Right lobe of liver (tissue), 4 donors: Measurements from ENCODE around the gene OSBPL3.

Experiments
- POLR2A ChIP-seq: fragments of 450-650 bp; IDR thresholded peaks from one replicate; pipeline ENCODE4 v1.6.1; 2017; ENCODE audit warnings: antibody characterized with exemption, mild to moderate bottlenecking
- TF ChIP-seq, protein P1 (sequence below), 4 donors: fragments of 200-600 bp in 3 of 4; fragments of 450-650 bp in 1 of 4; IDR thresholded peaks; one replicate each; pipeline versions ENCODE4 v1.5.1 to v1.8.0; 2016 to 2022; ENCODE audit warnings: antibody characterized with exemption in 4 of 4, mild to moderate bottlenecking in 2 of 4
- donor health status: DM: no; HTN: no; CAD: no.
- donor health status: DM: no; HTN: no; CAD: no.
- donor health status: DM: no; HTN: yes; CAD: no.

DNA sequence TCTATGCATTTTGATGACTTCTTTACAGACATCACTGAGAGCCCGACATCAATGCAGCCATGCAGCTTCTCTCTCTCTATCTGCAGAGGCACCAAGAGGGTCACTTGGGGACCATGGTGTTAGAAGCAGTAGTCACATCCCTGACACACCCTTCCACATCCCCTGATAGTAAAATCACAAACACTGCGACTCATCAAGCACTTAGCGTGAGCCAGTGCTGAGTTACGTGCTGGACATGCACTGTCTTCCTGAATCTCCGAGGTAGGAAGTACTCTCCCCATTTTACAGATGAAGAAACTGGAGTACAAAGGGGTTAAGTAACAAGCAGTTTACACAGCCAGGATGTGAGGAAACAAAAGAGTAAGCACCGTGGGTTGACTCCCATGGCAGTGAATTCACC, 109.2 kb downstream of the OSBPL3 start:
- TF ChIP-seq, protein P1, sequence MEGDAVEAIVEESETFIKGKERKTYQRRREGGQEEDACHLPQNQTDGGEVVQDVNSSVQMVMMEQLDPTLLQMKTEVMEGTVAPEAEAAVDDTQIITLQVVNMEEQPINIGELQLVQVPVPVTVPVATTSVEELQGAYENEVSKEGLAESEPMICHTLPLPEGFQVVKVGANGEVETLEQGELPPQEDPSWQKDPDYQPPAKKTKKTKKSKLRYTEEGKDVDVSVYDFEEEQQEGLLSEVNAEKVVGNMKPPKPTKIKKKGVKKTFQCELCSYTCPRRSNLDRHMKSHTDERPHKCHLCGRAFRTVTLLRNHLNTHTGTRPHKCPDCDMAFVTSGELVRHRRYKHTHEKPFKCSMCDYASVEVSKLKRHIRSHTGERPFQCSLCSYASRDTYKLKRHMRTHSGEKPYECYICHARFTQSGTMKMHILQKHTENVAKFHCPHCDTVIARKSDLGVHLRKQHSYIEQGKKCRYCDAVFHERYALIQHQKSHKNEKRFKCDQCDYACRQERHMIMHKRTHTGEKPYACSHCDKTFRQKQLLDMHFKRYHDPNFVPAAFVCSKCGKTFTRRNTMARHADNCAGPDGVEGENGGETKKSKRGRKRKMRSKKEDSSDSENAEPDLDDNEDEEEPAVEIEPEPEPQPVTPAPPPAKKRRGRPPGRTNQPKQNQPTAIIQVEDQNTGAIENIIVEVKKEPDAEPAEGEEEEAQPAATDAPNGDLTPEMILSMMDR (IDR thresholded peaks at IDR 0.05), result no peak
- no peak for TF ChIP-seq POLR2A
